Measurements from ENCODE around the gene CENPS. TPM values are rescaled to one million over a fixed set of nuclear protein-coding genes. Genes with fewer than 3 reads are reported as not detected.

CENPS gene
- total and polyA plus RNA-seq, 2 of the 13 experiments (the other 11 are each of a cell fraction or from before 2014, with no cell fraction given) = 3.3 to 22.0 TPM

GRCh38 chr1:10430216-10431069 is at the start of gene CENPS (continued):
- TF ChIP-seq NCOR1 (IDR thresholded peaks at IDR 0.05; ENCODE audit: borderline replicate concordance, low read length) (no peak), ZNF570 (CRISPR knock-in tag; IDR thresholded peaks at IDR 0.05; ENCODE audit: borderline replicate concordance) (no peak), DPF2 (CRISPR knock-in tag; IDR thresholded peaks at IDR 0.05; ENCODE audit: borderline replicate concordance, low read depth) (no peak), REXO4 (CRISPR knock-in tag; IDR thresholded peaks at IDR 0.05; ENCODE audit: borderline replicate concordance) (peak; percentile 95), POLR2A (IDR thresholded peaks at IDR 0.05; ENCODE audit: insufficient read depth in 1 of 2, low read depth in 2 of 2, low read length in 2 of 2) (peak; percentile 73 to 87), HNF4A (CRISPR knock-in tag; IDR thresholded peaks at IDR 0.05) (peak; percentile 58), PBX2 (CRISPR knock-in tag; IDR thresholded peaks at IDR 0.05) (no peak), PLSCR1 (CRISPR knock-in tag; IDR thresholded peaks at IDR 0.05; ENCODE audit: borderline replicate concordance) (no peak; the same call in 1 of the 2 replicates), ZFP37 (CRISPR knock-in tag; IDR thresholded peaks at IDR 0.05; ENCODE audit: borderline replicate concordance) (0 out of 2 replicates have a peak, but pooled peaks have one; percentile 26), CCDC6 (CRISPR knock-in tag; IDR thresholded peaks at IDR 0.05) (peak; percentile 100), PCBP2 (optimal IDR thresholded peaks at IDR 0.05; ENCODE audit: low read depth, low read length, poor library complexity, severe bottlenecking) (no peak), NFE2L1 (CRISPR knock-in tag; IDR thresholded peaks at IDR 0.05; ENCODE audit: borderline replicate concordance) (no peak), NR2F2 (IDR thresholded peaks at IDR 0.05; ENCODE audit: borderline replicate concordance, low read depth) (no peak; the same call in 1 of the 2 replicates), POLR2AphosphoS2 (IDR thresholded peaks at IDR 0.05; ENCODE audit: low read depth, low read length) (no peak), FOXO4 (CRISPR knock-in tag; conservative IDR thresholded peaks at IDR 0.05) (no peak), ZNF646 (CRISPR knock-in tag; IDR thresholded peaks at IDR 0.05) (no peak), RELA (CRISPR knock-in tag; IDR thresholded peaks at IDR 0.05) (peak; percentile 68; the same call in 1 of the 2 replicates), ZMAT5 (CRISPR knock-in tag; IDR thresholded peaks at IDR 0.05; ENCODE audit: borderline replicate concordance, low read depth) (no peak), RFXANK (CRISPR knock-in tag; IDR thresholded peaks at IDR 0.05) (peak; percentile 68; the same call in 1 of the 2 replicates)
